ENCODE results near the gene FNDC3B. TPM values are rescaled to one million over a fixed set of nuclear protein-coding genes. Genes with fewer than 3 reads are reported as not detected.

Gene FNDC3B
- total RNA-seq, 2 experiments from 2014 or later = 9.2 to 13.5 TPM

- Mint-ChIP-seq H3K36me3 (ENCODE audit: low read depth) (peaks cover 6% of the 10 kb centered on the region), H3K4me1 (ENCODE audit: low read depth) (no peaks in the 10 kb centered on the region), H3K4me3 (no peak overlapping the region), H3K9me3 (no peaks in the 10 kb centered on the region), H3K27ac (no peak overlapping the region), H3K27me3 (ENCODE audit: low read depth) (no peaks in the 10 kb centered on the region)
- CTCF ChIA-PET = interaction anchor here (0.7 kb wide), 1 partner anchor 8 kb away, joined by 3 read pairs; no protein-coding TSS in a partner anchor
- intact Hi-C loops (cut with micrococcal nuclease) = no loop called here
- DNase-seq = no peak
Observed at GRCh38 chr3:172296248-172296974, 257.0 kb downstream of the FNDC3B start.

- intact Hi-C loops (cut with micrococcal nuclease) = no loop called here
- CTCF ChIA-PET = interaction anchor here (0.6 to 0.7 kb wide), 2 partner anchors 9 to 168 kb away, joined by 3 read pairs; no protein-coding TSS in a partner anchor
- Mint-ChIP-seq H3K4me1 (ENCODE audit: low read depth) (no peaks in the 10 kb centered on the region), H3K27me3 (ENCODE audit: low read depth) (no peaks in the 10 kb centered on the region), H3K27ac (no peak overlapping the region), H3K36me3 (ENCODE audit: low read depth) (peaks cover 6% of the 10 kb centered on the region), H3K4me3 (no peak overlapping the region), H3K9me3 (no peaks in the 10 kb centered on the region)
- no peak for DNase-seq
Observed at GRCh38 chr3:172296975-172297332, 257.6 kb downstream of the FNDC3B start.

DNA sequence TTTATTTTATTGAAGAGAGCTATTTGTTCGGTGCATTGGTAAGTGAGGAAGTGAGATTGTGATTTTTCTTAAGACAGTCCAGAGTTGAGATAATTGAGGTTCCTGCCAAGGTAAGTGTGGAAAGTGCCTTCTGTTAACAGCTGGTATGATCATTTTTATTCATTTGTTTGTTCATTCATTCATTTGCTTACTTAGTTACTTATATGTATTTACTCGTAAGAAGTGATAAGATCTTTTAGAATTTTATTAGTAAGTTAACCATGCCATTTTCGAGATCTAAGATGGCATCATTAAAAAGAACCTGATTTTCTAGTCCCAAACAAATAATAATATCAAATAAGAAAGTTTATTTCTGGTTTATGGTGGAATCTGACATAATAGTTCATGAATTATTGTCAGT is 258.9 kb downstream of the FNDC3B start:
- Mint-ChIP-seq H3K4me3 (no peak overlapping the region), H3K9me3 (no peaks in the 10 kb centered on the region), H3K36me3 (ENCODE audit: low read depth) (peaks cover 6% of the 10 kb centered on the region), H3K4me1 (ENCODE audit: low read depth) (no peaks in the 10 kb centered on the region), H3K27ac (no peak overlapping the region), H3K27me3 (ENCODE audit: low read depth) (no peaks in the 10 kb centered on the region)
- no peak for DNase-seq
- CTCF ChIA-PET = no interaction called here
- intact Hi-C loops (cut with micrococcal nuclease) = no loop called here

GRCh38 chr3:172300187-172300586 is 260.8 kb downstream of the FNDC3B start:
- no peaks in the 10 kb centered on the region for H3K9me3 Mint-ChIP-seq
- intact Hi-C loops (cut with micrococcal nuclease) = no loop called here
- H3K27me3 Mint-ChIP-seq (ENCODE audit: low read depth) = no peaks in the 10 kb centered on the region
- no peak for DNase-seq
- H3K36me3 Mint-ChIP-seq (ENCODE audit: low read depth) = peaks cover 6% of the 10 kb centered on the region
- no peak overlapping the region for H3K27ac Mint-ChIP-seq
- H3K4me3 Mint-ChIP-seq = no peak overlapping the region
- H3K4me1 Mint-ChIP-seq (ENCODE audit: low read depth) = no peaks in the 10 kb centered on the region
- CTCF ChIA-PET = interaction anchor here (0.6 to 1.8 kb wide), 3 partner anchors 32 to 436 kb away, joined by 3 to 5 read pairs (median 3); no protein-coding TSS in a partner anchor

GRCh38 chr3:172300862-172301261 is 261.5 kb downstream of the FNDC3B start:
- H3K27ac Mint-ChIP-seq = no peak overlapping the region
- no peak for DNase-seq
- CTCF ChIA-PET = interaction anchor here (1.0 to 1.8 kb wide), 2 partner anchors 32 to 81 kb away, joined by 3 to 5 read pairs; no protein-coding TSS in a partner anchor
- H3K27me3 Mint-ChIP-seq (ENCODE audit: low read depth) = no peaks in the 10 kb centered on the region
- H3K36me3 Mint-ChIP-seq (ENCODE audit: low read depth) = peaks cover 8% of the 10 kb centered on the region
- intact Hi-C loops (cut with micrococcal nuclease) = no loop called here
- H3K4me3 Mint-ChIP-seq = no peak overlapping the region
- H3K4me1 Mint-ChIP-seq (ENCODE audit: low read depth) = no peaks in the 10 kb centered on the region
- H3K9me3 Mint-ChIP-seq = no peaks in the 10 kb centered on the region

- H3K36me3 Mint-ChIP-seq (ENCODE audit: low read depth) = peaks cover 8% of the 10 kb centered on the region
- intact Hi-C loops (cut with micrococcal nuclease) = no loop called here
- no peak overlapping the region for H3K4me3 Mint-ChIP-seq
- CTCF ChIA-PET = no interaction called here
- no peaks in the 10 kb centered on the region for H3K27me3 Mint-ChIP-seq (ENCODE audit: low read depth)
- no peaks in the 10 kb centered on the region for H3K4me1 Mint-ChIP-seq (ENCODE audit: low read depth)
- DNase-seq = no peak
- H3K27ac Mint-ChIP-seq = no peak overlapping the region
- H3K9me3 Mint-ChIP-seq = no peaks in the 10 kb centered on the region
Observed at GRCh38 chr3:172302203-172302602, 262.8 kb downstream of the FNDC3B start.

GRCh38 chr3:172303181-172303580 is 263.8 kb downstream of the FNDC3B start:
- DNase-seq = no peak
- no peaks in the 10 kb centered on the region for H3K27me3 Mint-ChIP-seq (ENCODE audit: low read depth)
- no peak overlapping the region for H3K27ac Mint-ChIP-seq
- H3K4me3 Mint-ChIP-seq = no peak overlapping the region
- intact Hi-C loops (cut with micrococcal nuclease) = no loop called here
- no peaks in the 10 kb centered on the region for H3K9me3 Mint-ChIP-seq
- no peaks in the 10 kb centered on the region for H3K4me1 Mint-ChIP-seq (ENCODE audit: low read depth)
- CTCF ChIA-PET = no interaction called here
- H3K36me3 Mint-ChIP-seq (ENCODE audit: low read depth) = peaks cover 9% of the 10 kb centered on the region

DNA sequence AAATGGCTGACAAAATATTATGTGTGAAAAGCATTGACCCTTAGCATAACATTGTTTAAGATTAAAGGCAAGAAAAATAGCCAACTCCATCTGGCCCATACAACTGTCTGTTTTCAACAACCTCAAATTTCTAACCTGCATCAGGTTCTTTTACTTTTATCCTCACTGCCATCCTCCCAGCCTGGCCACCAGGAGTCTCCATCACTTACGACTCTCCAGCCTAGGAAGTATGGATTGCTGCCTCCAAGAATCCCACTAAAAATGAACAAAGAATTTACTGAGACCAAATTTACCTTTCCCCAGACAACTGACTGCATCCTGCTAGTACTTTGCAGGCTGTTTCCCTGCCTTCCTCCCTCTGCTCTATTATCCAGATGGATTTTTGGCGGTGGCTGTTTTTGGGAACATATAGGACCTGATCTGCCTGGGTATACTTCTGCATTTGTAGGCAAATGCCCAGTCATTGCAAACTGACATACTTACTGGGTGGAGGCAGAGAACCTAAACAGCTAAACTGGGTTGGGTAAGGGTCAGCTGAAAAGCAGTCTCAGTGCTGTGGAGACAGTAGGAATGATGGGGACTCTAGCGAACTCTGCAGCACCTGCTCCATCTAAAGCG is 264.7 kb downstream of the FNDC3B start:
- H3K27ac Mint-ChIP-seq = no peak overlapping the region
- CTCF ChIA-PET = interaction anchor here (0.6 kb wide), 1 partner anchor 158 kb away, joined by 3 read pairs; no protein-coding TSS in a partner anchor
- intact Hi-C loops (cut with micrococcal nuclease) = no loop called here
- H3K36me3 Mint-ChIP-seq (ENCODE audit: low read depth) = peaks cover 8% of the 10 kb centered on the region
- DNase-seq = no peak
- H3K4me1 Mint-ChIP-seq (ENCODE audit: low read depth) = no peaks in the 10 kb centered on the region
- H3K27me3 Mint-ChIP-seq (ENCODE audit: low read depth) = no peaks in the 10 kb centered on the region
- H3K9me3 Mint-ChIP-seq = no peaks in the 10 kb centered on the region
- H3K4me3 Mint-ChIP-seq = no peak overlapping the region

DNA sequence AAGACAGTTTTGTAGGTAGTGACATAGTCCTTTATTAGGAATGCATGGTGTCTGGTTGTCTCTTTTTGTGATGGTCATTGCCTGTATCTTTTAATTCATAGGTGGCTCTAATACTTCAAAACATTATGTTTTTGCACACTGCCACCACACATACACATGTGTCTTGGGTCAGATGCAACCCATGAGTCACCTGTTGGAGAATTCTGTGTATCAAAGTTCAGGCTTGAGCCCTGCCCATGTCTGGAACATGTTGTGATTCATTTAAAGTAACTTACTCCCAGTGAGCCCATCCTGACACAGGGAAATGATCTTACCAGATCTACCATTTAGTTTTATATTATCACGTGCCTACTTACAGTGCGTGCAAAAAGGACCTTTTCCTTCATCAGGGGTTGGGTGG is 266.2 kb downstream of the FNDC3B start:
- Mint-ChIP-seq H3K4me3 (no peak overlapping the region), H3K4me1 (ENCODE audit: low read depth) (no peaks in the 10 kb centered on the region), H3K27me3 (ENCODE audit: low read depth) (no peaks in the 10 kb centered on the region), H3K27ac (no peak overlapping the region), H3K9me3 (no peaks in the 10 kb centered on the region), H3K36me3 (ENCODE audit: low read depth) (peaks cover 13% of the 10 kb centered on the region)
- intact Hi-C loops (cut with micrococcal nuclease) = no loop called here
- CTCF ChIA-PET = no interaction called here
- DNase-seq = no peak

- H3K27me3 Mint-ChIP-seq (ENCODE audit: low read depth) = no peaks in the 10 kb centered on the region
- no peak overlapping the region for H3K4me3 Mint-ChIP-seq
- H3K9me3 Mint-ChIP-seq = no peaks in the 10 kb centered on the region
- CTCF ChIA-PET = no interaction called here
- DNase-seq = no peak
- no peak overlapping the region for H3K27ac Mint-ChIP-seq
- intact Hi-C loops (cut with micrococcal nuclease) = no loop called here
- peaks cover 13% of the 10 kb centered on the region for H3K36me3 Mint-ChIP-seq (ENCODE audit: low read depth)
- H3K4me1 Mint-ChIP-seq (ENCODE audit: low read depth) = no peaks in the 10 kb centered on the region
Observed at GRCh38 chr3:172305974-172306373, 266.6 kb downstream of the FNDC3B start.

DNA sequence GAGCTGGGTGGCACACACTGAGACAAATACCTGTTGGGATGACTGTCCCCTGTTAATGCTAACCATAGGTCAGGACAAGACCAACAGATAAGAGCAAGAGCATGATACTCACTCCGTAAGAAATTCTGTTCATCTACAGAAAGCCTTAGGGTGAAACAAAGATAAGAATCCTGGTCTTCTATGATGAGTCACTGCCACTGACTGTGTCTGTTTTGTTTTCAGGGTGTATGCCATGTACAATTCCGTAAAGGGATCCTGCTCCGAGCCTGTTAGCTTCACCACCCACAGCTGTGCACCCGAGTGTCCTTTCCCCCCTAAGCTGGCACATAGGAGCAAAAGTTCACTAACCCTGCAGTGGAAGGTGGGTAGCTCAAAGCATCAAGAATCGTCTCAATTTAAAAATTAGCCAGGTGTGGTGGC is 267.8 kb downstream of the FNDC3B start:
- DNase-seq = no peak
- Mint-ChIP-seq H3K27ac (no peak overlapping the region), H3K4me1 (ENCODE audit: low read depth) (no peaks in the 10 kb centered on the region), H3K9me3 (no peaks in the 10 kb centered on the region), H3K27me3 (ENCODE audit: low read depth) (no peaks in the 10 kb centered on the region), H3K4me3 (no peak overlapping the region), H3K36me3 (ENCODE audit: low read depth) (peaks cover 17% of the 10 kb centered on the region)
- intact Hi-C loops (cut with micrococcal nuclease) = no loop called here
- CTCF ChIA-PET = interaction anchor here (0.6 to 0.7 kb wide), 2 partner anchors 170 to 501 kb away, joined by 3 read pairs; no protein-coding TSS in a partner anchor

- Mint-ChIP-seq H3K27ac (no peak overlapping the region), H3K36me3 (ENCODE audit: low read depth) (peaks cover 20% of the 10 kb centered on the region), H3K27me3 (ENCODE audit: low read depth) (no peaks in the 10 kb centered on the region), H3K4me3 (no peak overlapping the region), H3K9me3 (no peaks in the 10 kb centered on the region), H3K4me1 (ENCODE audit: low read depth) (no peaks in the 10 kb centered on the region)
- CTCF ChIA-PET = no interaction called here
- no peak for DNase-seq
- intact Hi-C loops (cut with micrococcal nuclease) = no loop called here
Observed at GRCh38 chr3:172309059-172309458, 269.7 kb downstream of the FNDC3B start.
